Mucosa of rectum (tissue), 2 donors: ENCODE results near the gene NRP1.

Source experiments
- H3K27ac ChIP-seq, 2 donors: one replicate each; pipeline ENCODE4 v1.7.0; 2013; ENCODE audit warnings: inconsistent platforms in 2 of 2, low read depth in 2 of 2, low read length in 2 of 2
- H3K27me3 ChIP-seq, 2 donors: one replicate each; pipeline ENCODE4 v1.7.0; 2013; ENCODE audit warnings: low read length in 2 of 2; ENCODE audit not compliant: control insufficient read depth in 2 of 2, insufficient read depth in 2 of 2
- H3K36me3 ChIP-seq, 2 donors: one replicate each; pipeline ENCODE4 v1.7.0; 2013; ENCODE audit warnings: low read length in 2 of 2; ENCODE audit not compliant: control insufficient read depth in 2 of 2, insufficient read depth in 2 of 2
- H3K4me1 ChIP-seq, 2 donors: one replicate each; pipeline ENCODE4 v1.7.0; 2013; ENCODE audit warnings: low read length in 2 of 2, mild to moderate bottlenecking in 1 of 2; ENCODE audit not compliant: control insufficient read depth in 2 of 2, insufficient read depth in 2 of 2
- H3K4me3 ChIP-seq, 2 donors: one replicate each; pipeline ENCODE4 v1.7.0; 2013; ENCODE audit warnings: low read length in 2 of 2
- H3K9ac ChIP-seq, 2 donors: one replicate each; pipeline ENCODE4 v1.7.0; 2013; ENCODE audit warnings: low read length in 2 of 2, low read depth in 1 of 2, mild to moderate bottlenecking in 1 of 2
- H3K9me3 ChIP-seq, 2 donors: one replicate each; pipeline ENCODE4 v1.7.0; 2013; ENCODE audit warnings: low read length in 2 of 2; ENCODE audit not compliant: control insufficient read depth in 2 of 2
- donor health status: healthy.
- donor health status: Normal muscosa, but diverticular disease.

Gene NRP1

DNA sequence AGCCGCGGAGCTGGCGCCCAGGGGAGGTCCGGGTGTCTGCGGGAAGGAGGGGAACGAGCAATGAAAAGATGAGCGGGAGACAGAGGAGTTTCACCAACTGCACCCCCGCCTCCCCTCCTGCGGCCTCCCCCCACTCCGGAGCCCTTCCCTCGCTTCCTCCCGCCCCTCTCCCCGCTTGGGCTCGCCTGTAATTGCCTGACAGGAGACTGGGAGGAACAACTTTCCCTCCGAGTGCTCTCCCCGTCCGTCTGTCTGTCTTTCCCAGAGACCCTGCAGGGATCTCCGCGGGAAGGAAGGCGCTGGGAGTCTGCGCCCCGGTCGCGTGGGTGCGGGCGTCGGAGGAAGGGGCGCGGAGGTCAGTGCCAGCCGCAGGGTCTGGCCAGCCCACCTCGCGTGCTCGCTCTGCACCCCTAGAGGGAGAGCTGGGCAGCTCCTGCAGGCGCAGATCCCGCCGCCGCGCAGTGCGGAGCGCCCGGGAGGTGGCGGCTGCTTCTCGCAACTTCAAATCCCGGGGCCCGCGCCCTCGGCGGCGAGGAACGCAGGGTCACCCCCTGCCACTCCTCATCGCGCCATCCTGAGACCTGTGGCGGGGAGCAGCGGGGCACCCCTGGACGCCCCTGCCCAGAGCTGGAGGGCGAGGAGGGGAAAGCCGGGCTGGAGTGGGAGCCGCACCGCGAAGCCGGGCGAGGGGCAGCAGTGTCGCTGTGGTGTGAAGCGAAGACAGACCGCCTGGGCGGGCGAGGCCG, 511 bp upstream of the NRP1 start:
- Histone ChIP-seq H3K9me3 (no peaks in the 10 kb centered on the region), H3K36me3 (no peaks in the 10 kb centered on the region), H3K4me3 (peak overlapping the region; percentile 65 to 76), H3K4me1 (peaks cover 9 to 20% of the 10 kb centered on the region in 2 donors), H3K27ac (peak overlapping the region; percentile 64 to 75), H3K9ac (peak overlapping the region in 1 of 2 donors; percentile 67), H3K27me3 (peaks cover 0 to 7% of the 10 kb centered on the region in 2 donors)

DNA sequence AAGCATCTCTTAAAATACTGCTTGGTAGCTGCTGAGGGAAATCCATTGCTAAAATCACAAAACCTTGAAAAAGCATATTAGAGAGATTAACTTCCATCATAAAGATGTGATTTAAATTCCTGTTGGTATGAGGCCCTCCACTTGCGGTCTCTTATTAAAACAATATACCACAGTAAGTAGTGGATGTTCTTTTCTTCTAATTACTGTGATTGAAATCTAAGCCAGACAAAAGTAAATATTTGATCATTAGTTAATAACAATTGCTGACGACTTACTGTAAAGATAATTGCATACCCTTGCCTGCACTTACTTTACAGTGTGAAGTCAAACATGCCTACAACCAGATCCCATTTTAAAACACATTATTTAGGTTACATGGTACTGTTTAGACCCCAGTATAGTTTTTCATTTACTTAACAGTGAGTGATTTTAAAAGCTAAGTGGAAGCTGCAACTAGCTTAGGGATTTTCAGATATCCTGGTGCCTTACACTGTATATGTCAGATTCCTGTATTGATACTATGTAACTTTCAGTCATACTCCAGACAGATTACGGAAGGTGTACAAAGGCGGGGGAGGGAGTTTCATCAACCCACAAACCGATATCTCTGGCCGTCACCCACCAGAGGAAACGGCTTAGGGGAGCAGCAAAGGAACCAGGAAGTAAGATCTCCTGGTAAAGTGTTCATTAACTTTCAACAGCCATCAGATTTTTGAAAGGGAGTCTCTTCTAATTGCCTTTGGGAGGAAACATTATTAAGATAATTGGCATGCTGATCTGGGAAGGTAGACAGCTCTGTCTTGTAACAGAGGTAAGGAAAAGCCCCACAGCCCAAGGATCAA, 986 bp downstream of the NRP1 start:
- H3K27me3 ChIP-seq = peaks cover 0 to 7% of the 10 kb centered on the region in 2 donors
- peaks cover 9 to 20% of the 10 kb centered on the region in 2 donors for H3K4me1 ChIP-seq
- H3K27ac ChIP-seq = peak overlapping the region; percentile 62 to 72
- H3K4me3 ChIP-seq = peak overlapping the region; percentile 75 to 79
- H3K9me3 ChIP-seq = no peaks in the 10 kb centered on the region
- H3K9ac ChIP-seq = peak overlapping the region; percentile 47 to 58
- H3K36me3 ChIP-seq = no peaks in the 10 kb centered on the region

DNA sequence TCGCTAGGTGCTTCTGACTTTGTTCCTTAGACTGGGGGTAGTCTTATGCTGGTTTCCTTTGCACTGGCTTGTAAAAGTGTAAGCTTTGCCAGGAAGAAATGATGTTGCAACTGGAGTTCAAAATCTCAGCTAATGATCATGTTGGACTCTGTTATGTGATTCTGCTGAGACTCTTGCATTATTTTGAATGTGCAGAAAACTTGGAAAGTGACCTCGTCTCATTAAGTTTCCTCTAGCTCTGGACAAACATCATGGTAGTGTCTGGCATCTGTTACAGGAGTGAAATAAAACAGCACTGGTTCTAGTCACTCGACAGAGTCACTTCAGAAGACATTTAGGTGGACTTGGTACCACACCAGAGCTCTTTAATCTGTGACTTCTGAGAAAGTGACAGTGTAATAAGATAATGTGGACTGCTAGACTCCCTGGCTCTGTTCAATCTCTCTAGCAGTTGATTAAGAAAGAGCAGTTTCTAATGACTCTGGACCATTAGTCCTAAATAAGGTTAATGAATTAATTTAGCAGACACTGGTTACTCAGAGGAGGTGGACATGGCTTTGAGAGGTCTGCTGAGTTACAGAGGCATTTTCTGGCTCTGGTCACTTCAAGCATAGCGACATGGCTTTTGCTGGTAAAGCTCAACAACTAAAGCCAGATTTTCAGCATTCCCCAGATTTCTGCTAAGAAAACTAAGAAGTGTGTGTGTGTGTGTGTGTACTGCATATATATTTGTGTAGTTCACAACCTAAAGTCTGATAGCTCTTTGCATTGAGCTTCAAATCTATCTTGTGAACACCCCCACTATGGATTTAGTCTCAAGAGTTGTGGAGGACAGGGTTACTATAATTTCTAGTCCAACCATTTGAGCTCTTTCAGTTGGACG, 2.0 kb downstream of the NRP1 start:
- H3K27me3 ChIP-seq = peaks cover 0 to 7% of the 10 kb centered on the region in 2 donors
- H3K27ac ChIP-seq = peak overlapping the region in 1 of 2 donors; percentile 25
- no peaks in the 10 kb centered on the region for H3K36me3 ChIP-seq
- peaks cover 9 to 20% of the 10 kb centered on the region in 2 donors for H3K4me1 ChIP-seq
- H3K9ac ChIP-seq = peak overlapping the region in 1 of 2 donors; percentile 22
- no peaks in the 10 kb centered on the region for H3K9me3 ChIP-seq
- H3K4me3 ChIP-seq = peak overlapping the region; percentile 49 to 75

DNA sequence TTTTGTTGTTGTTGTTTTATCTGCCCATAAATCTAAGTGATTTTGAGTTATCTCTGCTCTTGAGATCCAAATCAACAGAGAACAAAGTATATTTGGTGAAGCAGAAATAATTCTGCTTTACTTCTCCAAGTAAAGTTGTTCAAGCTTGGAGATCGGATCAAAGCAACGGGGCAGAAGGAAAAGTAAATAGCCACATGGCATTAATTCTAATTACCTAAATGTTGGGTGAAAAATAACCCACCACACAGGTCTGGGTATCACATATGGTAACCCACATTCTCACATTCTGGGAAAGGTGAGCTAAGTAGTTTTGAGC, 3.1 kb downstream of the NRP1 start:
- no peak overlapping the region for H3K9ac ChIP-seq

DNA sequence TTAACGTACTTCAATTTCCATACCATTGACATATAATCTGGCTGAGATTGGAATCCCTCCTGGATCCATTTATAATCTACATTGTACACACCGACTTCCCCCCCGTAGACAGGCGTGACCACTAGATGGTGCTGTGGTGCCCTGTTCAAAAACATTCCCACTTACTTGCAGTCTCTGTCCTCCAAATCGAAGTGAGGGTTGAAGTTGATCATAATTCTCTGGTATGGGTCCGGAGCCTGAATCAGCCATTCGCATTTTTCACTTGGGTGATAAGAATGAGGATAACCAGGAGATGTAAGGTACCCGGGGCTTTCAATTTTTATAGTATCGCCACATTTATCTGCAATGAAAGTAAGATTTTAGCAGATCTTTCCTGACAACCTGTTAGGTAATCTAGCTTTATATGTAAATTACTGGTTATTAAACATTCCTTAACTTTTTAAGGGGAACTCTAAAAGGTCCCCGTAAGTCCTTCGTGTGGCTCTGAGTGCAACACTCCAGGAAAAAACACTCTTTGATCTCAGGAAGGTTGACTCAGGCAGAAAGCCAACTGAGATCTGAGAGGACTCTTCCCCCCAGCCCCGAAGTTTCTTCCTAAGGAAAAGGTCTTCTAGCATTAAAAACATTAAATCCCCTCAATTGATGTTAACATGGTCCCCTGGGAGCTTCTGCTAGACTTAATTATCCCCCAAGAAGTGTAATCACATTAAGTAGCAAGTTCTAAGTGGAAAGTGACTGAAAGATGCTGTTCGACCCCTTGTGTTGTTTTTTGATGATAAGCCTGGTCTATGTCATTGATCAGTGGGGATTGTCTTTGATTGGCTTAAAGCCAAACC, 3.7 kb downstream of the NRP1 start:
- Histone ChIP-seq H3K27me3 (no peaks in the 10 kb centered on the region), H3K9ac (peak overlapping the region in 1 of 2 donors; percentile 2), H3K9me3 (no peaks in the 10 kb centered on the region), H3K36me3 (no peaks in the 10 kb centered on the region), H3K4me3 (peak overlapping the region in 1 of 2 donors; percentile 75), H3K4me1 (peaks cover 5 to 10% of the 10 kb centered on the region in 2 donors), H3K27ac (peak overlapping the region in 1 of 2 donors; percentile 0)

More for the DNA sequence above, 3.1 kb downstream of the NRP1 start:
- no peaks in the 10 kb centered on the region for H3K36me3 ChIP-seq
- peak overlapping the region in 1 of 2 donors; percentile 0 for H3K27ac ChIP-seq
- peak overlapping the region in 1 of 2 donors; percentile 75 for H3K4me3 ChIP-seq
- H3K4me1 ChIP-seq = peaks cover 5 to 13% of the 10 kb centered on the region in 2 donors
- peaks cover 0 to 2% of the 10 kb centered on the region in 2 donors for H3K27me3 ChIP-seq
- H3K9me3 ChIP-seq = no peaks in the 10 kb centered on the region

DNA sequence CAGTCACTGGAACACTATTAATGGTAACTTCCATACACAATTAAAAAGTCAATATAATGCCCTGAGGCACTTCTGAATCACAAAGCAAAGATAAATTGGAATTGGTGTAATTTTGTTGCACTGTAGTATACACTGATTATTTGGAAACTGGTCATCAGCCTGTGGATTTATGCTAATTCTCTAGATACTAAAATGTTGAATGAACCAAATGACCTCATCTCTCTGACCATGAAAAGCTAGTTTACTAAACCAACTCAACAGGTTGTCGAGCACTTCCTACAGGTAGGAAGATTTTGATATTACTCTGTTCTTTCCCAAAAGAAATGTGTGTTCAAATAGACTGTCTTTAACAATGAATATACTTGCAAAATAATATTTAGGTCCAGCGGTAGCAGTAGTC, 5.3 kb downstream of the NRP1 start:
- H3K4me1 ChIP-seq = peaks cover 3 to 8% of the 10 kb centered on the region in 2 donors
- no peaks in the 10 kb centered on the region for H3K9me3 ChIP-seq
- H3K27ac ChIP-seq = no peak overlapping the region
- H3K9ac ChIP-seq = no peak overlapping the region
- H3K36me3 ChIP-seq = no peaks in the 10 kb centered on the region
- no peak overlapping the region for H3K4me3 ChIP-seq
- no peaks in the 10 kb centered on the region for H3K27me3 ChIP-seq

DNA sequence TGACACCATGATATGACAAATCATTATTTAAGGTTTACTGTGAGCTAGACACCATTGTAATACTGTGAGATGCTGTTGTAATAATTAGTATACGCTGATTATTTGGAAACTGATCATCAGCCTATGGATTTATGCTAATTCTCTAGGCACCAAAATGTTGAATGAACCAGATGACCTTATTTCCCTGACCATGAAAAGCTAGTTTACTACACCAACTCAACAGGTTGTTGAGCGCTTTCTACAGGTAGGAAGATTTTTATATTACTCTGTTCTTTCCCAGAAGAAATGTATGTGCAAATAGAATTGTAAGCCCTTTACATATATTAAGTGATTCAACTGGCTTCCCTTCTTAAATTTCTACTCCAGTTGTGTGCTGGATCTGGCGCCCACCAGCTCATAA, 6.2 kb downstream of the NRP1 start:
- no peak overlapping the region for H3K4me3 ChIP-seq
- no peaks in the 10 kb centered on the region for H3K36me3 ChIP-seq
- no peaks in the 10 kb centered on the region for H3K9me3 ChIP-seq
- H3K9ac ChIP-seq = no peak overlapping the region
- H3K27me3 ChIP-seq = no peaks in the 10 kb centered on the region
- H3K4me1 ChIP-seq = peaks cover 0 to 2% of the 10 kb centered on the region in 2 donors
- H3K27ac ChIP-seq = no peak overlapping the region

DNA sequence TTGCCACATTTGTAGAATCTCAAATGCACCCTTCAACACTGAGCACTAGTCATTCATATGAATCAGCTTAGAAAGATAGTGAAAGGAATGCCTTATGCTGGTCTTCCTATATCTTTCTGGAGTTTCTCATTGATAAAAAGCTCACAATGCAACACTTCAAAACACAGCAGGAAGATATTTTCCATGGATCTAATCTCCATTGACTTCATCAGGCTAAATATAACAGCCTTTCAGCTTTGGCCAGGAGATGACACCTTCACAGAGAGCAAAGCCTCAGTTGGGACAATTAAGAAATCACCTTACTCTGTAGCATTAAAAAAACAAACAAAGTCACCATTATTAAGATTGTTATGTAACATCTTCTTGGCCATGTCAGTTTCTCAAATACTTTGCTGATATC, 6.7 kb downstream of the NRP1 start:
- Histone ChIP-seq H3K9ac (no peak overlapping the region), H3K27me3 (no peaks in the 10 kb centered on the region), H3K4me3 (no peak overlapping the region), H3K27ac (no peak overlapping the region), H3K9me3 (no peaks in the 10 kb centered on the region), H3K36me3 (no peaks in the 10 kb centered on the region), H3K4me1 (peaks cover 0 to 2% of the 10 kb centered on the region in 2 donors)

DNA sequence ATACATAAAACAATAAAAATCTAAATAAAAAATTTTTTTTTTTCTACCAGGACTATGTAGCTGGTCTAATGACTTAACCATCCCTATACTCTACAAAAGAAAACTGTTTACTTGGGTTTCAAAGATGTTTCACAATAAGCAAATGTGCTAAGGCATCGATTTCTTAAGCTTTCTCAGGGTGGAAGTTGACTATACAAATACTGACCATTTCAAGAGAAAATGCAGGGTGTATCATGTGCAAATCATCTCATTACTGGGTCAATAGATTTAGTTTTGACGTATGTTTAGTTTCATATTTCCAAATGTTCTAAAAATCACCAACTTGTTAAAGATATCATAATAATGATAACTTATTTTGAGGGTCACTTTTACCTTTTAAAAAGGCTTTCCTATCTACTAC, 7.5 kb downstream of the NRP1 start:
- Histone ChIP-seq H3K4me3 (no peak overlapping the region), H3K27me3 (no peaks in the 10 kb centered on the region), H3K27ac (no peak overlapping the region), H3K9me3 (no peaks in the 10 kb centered on the region), H3K36me3 (no peaks in the 10 kb centered on the region), H3K9ac (no peak overlapping the region), H3K4me1 (peaks cover 0 to 2% of the 10 kb centered on the region in 2 donors)
